Panc1 (cell line): Measurements from ENCODE around the gene PAK3. TPM values are rescaled to one million over a fixed set of nuclear protein-coding genes. Genes with fewer than 3 reads are reported as not detected.

ENCODE experiments used
- ATAC-seq: fragments of 200-7000 bp; cut with Tn5 transposase; 2 replicates; pipeline ENCODE4 v1.9.1; 2020; ENCODE audit warnings: mild to moderate bottlenecking, moderate library complexity
- BruUV-seq: library from RNA; stranded (reverse); fragments of 400-500 nt; replicated peaks from 2 replicates; lab custom pipeline; 2021; lab: Mats Ljungman, UMichigan
- CTCF ChIA-PET: fragments of 300-600 bp; sonication (Branson Sonifier 250); formaldehyde crosslinking; loops from one replicate; lab custom pipeline; 2022; ENCODE audit warnings: antibody characterized with exemption; lab: Charles Lee
- POLR2A ChIA-PET: fragments of 300-600 bp; sonication (Branson Sonifier 250); formaldehyde crosslinking; loops from one replicate; lab custom pipeline; 2022; ENCODE audit warnings: antibody characterized with exemption; lab: Charles Lee
- DNase-seq: peaks from one replicate; pipeline ENCODE4 v3.0.0-alpha.2; 2010; ENCODE audit warnings: low read depth, low spot score
- H3K27ac ChIP-seq: 2 replicates; pipeline ENCODE4 v1.5.1; 2011; ENCODE audit warnings: mild to moderate bottlenecking, low read length, inconsistent platforms
- H3K27me3 ChIP-seq: fragments of 200-500 bp; sonication (Bioruptor generic); 2 replicates; pipeline ENCODE4 v1.6.0; 2014; ENCODE audit warnings: low read length, inconsistent platforms; ENCODE audit not compliant: control insufficient read depth, insufficient read depth
- H3K36me3 ChIP-seq: fragments of 200-500 bp; sonication (Bioruptor generic); 2 replicates; pipeline ENCODE4 v1.5.1; 2014; ENCODE audit warnings: inconsistent platforms, mild to moderate bottlenecking, low read length, moderate library complexity; ENCODE audit not compliant: control insufficient read depth, insufficient read depth
- H3K4me1 ChIP-seq: 2 replicates; pipeline ENCODE4 v1.5.1; 2011; ENCODE audit warnings: inconsistent platforms, mild to moderate bottlenecking, low read length, moderate library complexity; ENCODE audit not compliant: control insufficient read depth, insufficient read depth
- H3K4me3 ChIP-seq, 2 experiments: 2 replicates each; pipeline ENCODE4 v1.5.1; 2011 to 2012; ENCODE audit warnings: low read depth in 2 of 2, low read length in 2 of 2, mild to moderate bottlenecking in 2 of 2, inconsistent platforms in 1 of 2, moderate library complexity in 1 of 2
- H3K9me3 ChIP-seq: fragments of 200-500 bp; sonication (Bioruptor generic); 2 replicates; pipeline ENCODE4 v1.5.1; 2014; ENCODE audit warnings: low read depth, mild to moderate bottlenecking, inconsistent platforms, low read length, moderate library complexity; ENCODE audit not compliant: control insufficient read depth, insufficient read depth
- CTCF ChIP-seq: fragments of 450-650 bp; IDR thresholded peaks from 2 replicates; pipeline ENCODE4 v1.5.1; 2017; ENCODE audit warnings: mild to moderate bottlenecking
- POLR2AphosphoS5 ChIP-seq: IDR thresholded peaks from 2 replicates; pipeline ENCODE4 v1.6.1; 2012; ENCODE audit warnings: mild to moderate bottlenecking, low read depth, low read length, moderate library complexity
- REST ChIP-seq, 2 experiments: IDR thresholded peaks; 2 replicates each; pipeline ENCODE4 v1.6.1; 2011 to 2012; ENCODE audit warnings: low read depth in 2 of 2, control low read depth in 1 of 2, low read length in 1 of 2, mild to moderate bottlenecking in 1 of 2, moderate library complexity in 1 of 2; ENCODE audit not compliant: insufficient read depth in 1 of 2
- SIN3A ChIP-seq: IDR thresholded peaks from 2 replicates; pipeline ENCODE4 v1.6.1; 2012; ENCODE audit warnings: low read depth, mild to moderate bottlenecking, low read length, moderate library complexity, borderline replicate concordance; ENCODE audit not compliant: insufficient read depth
- TCF7L2 ChIP-seq: IDR thresholded peaks from 2 replicates; pipeline ENCODE4 v1.6.1; 2011; ENCODE audit warnings: mild to moderate bottlenecking, low read depth, low read length, inconsistent platforms
- in situ Hi-C: cut with HindIII; loops from 2 replicates; pipeline ENCODE4 v1.10.0; 2016; ENCODE audit warnings: low sequenced_read_pairs, low pct_unique_long_range_greater_than_20kb
- intact Hi-C: fragments of 100-400 bp; cut with micrococcal nuclease; formaldehyde crosslinking; loops from one replicate; pipeline ENCODE4 v1.10.0; 2022; ENCODE audit not compliant: unreplicated experiment
- total RNA-seq: library from RNA; stranded (reverse); gene quantifications from one replicate; pipeline ENCODE4 v1.2.1, GENCODE V29; 2021; ENCODE audit not compliant: unreplicated experiment

Gene PAK3
- total RNA-seq, 1 experiment from 2014 or later, result 0.15 TPM

- H3K4me1 ChIP-seq, result 0 out of 2 replicates have a peak, but pooled peaks cover 2% of the 10 kb centered on the region
- TF ChIP-seq POLR2AphosphoS5, result no peak
- no peak for TF ChIP-seq REST (IDR thresholded peaks at IDR 0.05; ENCODE audit: insufficient read depth in 1 of 2, low read depth in 2 of 2, low read length in 1 of 2)
- no peak for TF ChIP-seq SIN3A
- no peak for TF ChIP-seq CTCF
- no peak for TF ChIP-seq TCF7L2
- H3K27ac ChIP-seq, result no peak overlapping the region
- intact Hi-C loops, result loop anchor here (5.0 kb wide), 1 partner anchor 110 kb away; no protein-coding TSS in a partner anchor
- ATAC-seq (no peak), DNase-seq (no peak)
- H3K36me3 ChIP-seq, result no peaks in the 10 kb centered on the region
- H3K9me3 ChIP-seq, result no peaks in the 10 kb centered on the region
- no peak overlapping the region for H3K4me3 ChIP-seq
- ChIA-PET POLR2A (interaction anchor here (0.5 kb wide), 1 partner anchor 8 kb away, joined by 3 read pairs; no protein-coding TSS in a partner anchor), CTCF (interaction anchor here (0.5 kb wide), 1 partner anchor 8 kb away, joined by 8 read pairs; no protein-coding TSS in a partner anchor)
- in situ Hi-C loops, result no loop called here
- no TSS peak for BruUV-seq
- no peaks in the 10 kb centered on the region for H3K27me3 ChIP-seq
These were observed 6.6 kb downstream of the PAK3 start for GRCh38 chrX:111102636-111103035.

GRCh38 chrX:111103246-111103645 lies 7.3 kb downstream of the PAK3 start:
- TF ChIP-seq CTCF, result no peak
- TF ChIP-seq TCF7L2, result no peak
- no peak for TF ChIP-seq POLR2AphosphoS5
- TF ChIP-seq REST (IDR thresholded peaks at IDR 0.05; ENCODE audit: insufficient read depth in 1 of 2, low read depth in 2 of 2, low read length in 1 of 2), result no peak
- no peak for TF ChIP-seq SIN3A
- H3K36me3 ChIP-seq, result no peaks in the 10 kb centered on the region
- H3K9me3 ChIP-seq, result no peaks in the 10 kb centered on the region
- ATAC-seq (no peak), DNase-seq (no peak)
- ChIA-PET POLR2A (no interaction called here), CTCF (no interaction called here)
- H3K27ac ChIP-seq, result no peak overlapping the region
- in situ Hi-C loops (no loop called here), intact Hi-C loops (loop anchor here (5.0 kb wide), 1 partner anchor 111 kb away; no protein-coding TSS in a partner anchor)
- no peaks in the 10 kb centered on the region for H3K27me3 ChIP-seq
- no TSS peak for BruUV-seq
- no peak overlapping the region for H3K4me3 ChIP-seq
- H3K4me1 ChIP-seq, result 0 out of 2 replicates have a peak, but pooled peaks cover 2% of the 10 kb centered on the region
